ENCODE measurements around the gene CD38.
"Not testable (repeated sequence)": the region's sequence is repeated elsewhere in the genome, so short reads cannot be mapped to it uniquely, and the experiment has no call there.

CD38 gene

DNA sequence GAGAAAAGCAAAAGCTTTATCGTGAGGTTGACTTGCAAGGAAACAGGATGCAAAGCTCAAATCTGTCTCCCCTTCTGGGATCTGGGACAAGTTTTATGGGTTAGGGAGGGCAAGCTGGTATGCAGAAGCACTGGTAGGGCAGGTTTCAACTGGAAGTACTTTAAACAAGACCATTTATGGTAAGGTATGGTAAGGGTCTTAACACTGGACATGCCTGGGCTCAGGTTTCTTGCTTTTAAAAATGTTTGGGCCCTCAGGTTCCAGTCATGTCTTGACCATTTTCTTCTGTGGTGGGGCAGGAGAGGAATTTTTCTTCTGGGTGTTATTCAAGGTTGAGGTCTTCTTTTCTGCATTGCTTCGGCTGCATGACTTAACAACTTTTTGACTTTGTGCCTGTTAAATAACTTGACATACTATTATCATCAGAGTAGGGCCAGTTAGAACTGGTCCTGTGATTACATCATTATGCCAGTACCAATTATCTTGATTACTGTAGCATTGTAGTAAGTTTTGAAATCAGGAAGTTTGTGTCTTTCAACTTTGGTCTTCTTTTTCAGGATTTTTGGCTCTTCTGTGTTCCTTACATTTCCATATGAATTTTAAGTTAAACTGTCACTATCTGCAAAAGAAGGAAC lies 33.7 kb downstream of the CD38 start:
- TF ChIP-seq Cebpa-rat (IDR thresholded peaks at IDR 0.05) = no peak
- Histone ChIP-seq H3K4me1 (peaks cover 28 to 37% (median 31%) of the 10 kb centered on the region in 10 experiments), H3K4me3 (no peak overlapping the region), H3K4me2 (no peak overlapping the region; a peak in 1 of 22 replicates), H3K36me3 (peaks cover 3 to 94% (median 34%) of the 10 kb centered on the region in 11 experiments; a peak in 17 of 22 replicates), H4K20me1 (peaks cover 0 to 9% (median 0%) of the 10 kb centered on the region in 11 experiments; a peak in 1 of 22 replicates), H3K9me3 (replicated peaks in 1 of 11) (peaks cover 0 to 63% (median 41%) of the 10 kb centered on the region in 11 experiments; a peak in 18 of 22 replicates), H3K27ac (peak overlapping the region in 5 of 11 experiments; percentile 1 to 43 (median 27); a peak in 4 of 22 replicates), H3K27me3 (no peaks in the 10 kb centered on the region), H3K9ac (no peak overlapping the region)

DNA sequence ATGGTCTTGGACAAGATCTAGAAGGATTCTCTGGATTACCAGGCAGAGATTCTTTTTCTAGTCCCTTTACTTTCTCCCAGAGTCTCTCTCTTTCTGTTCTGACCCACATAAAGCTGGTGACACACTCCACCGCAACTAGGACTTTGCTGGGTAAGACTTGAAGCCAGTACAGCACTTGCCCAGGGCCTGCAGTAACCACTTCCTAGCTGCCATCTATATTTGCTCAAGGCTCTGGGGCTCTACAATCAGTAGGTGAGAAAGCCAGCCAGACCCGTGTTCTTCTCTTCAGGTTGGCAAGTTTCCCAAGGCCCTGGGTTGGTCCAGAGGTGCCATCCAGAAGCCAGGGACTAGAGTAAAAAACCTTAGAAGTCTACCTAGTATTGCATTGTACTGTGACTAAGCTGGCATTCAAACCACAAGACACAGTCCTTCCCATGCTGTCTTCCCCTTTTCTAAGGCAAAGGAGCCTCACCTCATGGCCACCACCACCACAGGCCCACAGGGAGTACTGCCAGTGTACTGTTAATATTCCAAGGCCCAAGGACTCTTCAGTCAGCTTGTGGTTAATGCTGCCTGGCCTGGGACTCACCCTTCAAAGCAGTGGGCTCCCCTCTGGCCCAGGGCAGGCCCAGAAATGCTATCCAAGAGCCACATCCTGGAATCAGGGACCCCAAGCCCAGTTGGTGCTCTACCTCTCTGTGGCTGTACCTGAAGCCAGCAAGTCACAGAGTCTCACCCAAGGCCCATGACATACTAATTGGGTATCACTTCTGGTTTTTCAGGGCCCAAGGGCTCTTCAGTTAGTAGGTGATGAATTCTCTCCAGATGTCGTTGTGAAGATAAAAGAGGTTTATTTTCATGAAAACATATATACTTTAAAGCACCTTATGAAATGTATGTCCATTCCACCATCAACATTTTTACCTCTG lies 54.7 kb downstream of the CD38 start:
- no peaks in the 10 kb centered on the region; a peak in 1 of 22 replicates for H4K20me1 ChIP-seq
- H3K4me2 ChIP-seq = peak overlapping the region in 5 of 11 experiments; percentile 3 to 40 (median 13); a peak in 4 of 22 replicates
- no peak overlapping the region for H3K27ac ChIP-seq
- H3K27me3 ChIP-seq = no peaks in the 10 kb centered on the region
- TF ChIP-seq Cebpa-rat (IDR thresholded peaks at IDR 0.05) = no peak
- peaks cover 4 to 100% (median 98%) of the 10 kb centered on the region in 11 experiments; a peak in 19 of 22 replicates for H3K36me3 ChIP-seq
- H3K4me1 ChIP-seq = peaks cover 0 to 10% (median 7%) of the 10 kb centered on the region in 10 experiments; a peak in 9 of 20 replicates
- H3K4me3 ChIP-seq = no peak overlapping the region
- peaks cover 10 to 50% (median 25%) of the 10 kb centered on the region in 11 experiments; a peak in 19 of 22 replicates for H3K9me3 ChIP-seq (replicated peaks in 1 of 11)
- no peak overlapping the region for H3K9ac ChIP-seq

GRCh38 chr4:15833801-15834200 lies 55.7 kb downstream of the CD38 start:
- H3K9ac ChIP-seq = no peak overlapping the region
- H3K27ac ChIP-seq = no peak overlapping the region
- H3K4me3 ChIP-seq = no peak overlapping the region
- TF ChIP-seq Cebpa-rat (IDR thresholded peaks at IDR 0.05) = no peak
- no peaks in the 10 kb centered on the region; a peak in 1 of 22 replicates for H4K20me1 ChIP-seq
- H3K4me1 ChIP-seq = peaks cover 0 to 10% (median 7%) of the 10 kb centered on the region in 10 experiments; a peak in 9 of 20 replicates
- no peak overlapping the region for H3K4me2 ChIP-seq
- H3K9me3 ChIP-seq (replicated peaks in 1 of 11) = peaks cover 10 to 50% (median 29%) of the 10 kb centered on the region in 11 experiments; a peak in 20 of 22 replicates
- no peaks in the 10 kb centered on the region for H3K27me3 ChIP-seq
- H3K36me3 ChIP-seq = peaks cover 4 to 100% (median 98%) of the 10 kb centered on the region in 11 experiments; a peak in 19 of 22 replicates

DNA sequence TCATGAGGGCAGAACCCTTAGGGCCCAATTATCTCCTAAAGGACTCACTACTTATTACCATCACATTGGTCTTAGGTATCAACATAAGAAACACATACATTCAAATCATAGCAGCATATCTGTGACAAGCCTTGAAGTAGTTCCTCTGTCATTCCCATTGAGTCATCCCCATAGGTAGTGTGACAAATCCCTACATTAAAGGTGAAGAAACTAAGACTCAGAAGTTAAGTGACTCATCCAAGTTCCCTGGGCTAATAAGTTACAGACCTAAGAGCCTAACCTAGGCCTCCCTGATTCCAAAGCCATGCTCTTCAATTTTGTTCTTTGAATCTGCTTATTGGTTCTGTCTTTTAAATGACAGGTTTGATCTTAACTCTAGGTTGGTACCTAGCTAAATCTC lies 58.2 kb downstream of the CD38 start:
- Histone ChIP-seq H3K9ac (no peak overlapping the region), H4K20me1 (no peaks in the 10 kb centered on the region; a peak in 1 of 22 replicates), H3K4me1 (peaks cover 0 to 10% (median 7%) of the 10 kb centered on the region in 10 experiments; a peak in 9 of 20 replicates), H3K4me3 (no peak overlapping the region), H3K27ac (no peak overlapping the region), H3K27me3 (no peaks in the 10 kb centered on the region), H3K36me3 (peaks cover 21 to 100% (median 98%) of the 10 kb centered on the region in 11 experiments), H3K9me3 (replicated peaks in 1 of 11) (peaks cover 19 to 53% (median 36%) of the 10 kb centered on the region in 11 experiments; a peak in 21 of 22 replicates), H3K4me2 (no peak overlapping the region)
- no peak for TF ChIP-seq Cebpa-rat (IDR thresholded peaks at IDR 0.05)

- Histone ChIP-seq H3K4me2 (no peak overlapping the region), H3K4me3 (no peak overlapping the region), H3K36me3 (peaks cover 22 to 90% (median 86%) of the 10 kb centered on the region in 11 experiments), H3K27ac (no peak overlapping the region), H3K27me3 (no peaks in the 10 kb centered on the region), H4K20me1 (no peaks in the 10 kb centered on the region; a peak in 1 of 22 replicates), H3K9me3 (replicated peaks in 1 of 11) (peaks cover 20 to 48% (median 35%) of the 10 kb centered on the region in 11 experiments; a peak in 21 of 22 replicates), H3K4me1 (peaks cover 0 to 5% (median 3%) of the 10 kb centered on the region in 10 experiments; a peak in 7 of 20 replicates), H3K9ac (no peak overlapping the region)
- TF ChIP-seq Cebpa-rat (IDR thresholded peaks at IDR 0.05) = no peak
These were observed 59.5 kb downstream of the CD38 start for GRCh38 chr4:15837591-15837990.

DNA sequence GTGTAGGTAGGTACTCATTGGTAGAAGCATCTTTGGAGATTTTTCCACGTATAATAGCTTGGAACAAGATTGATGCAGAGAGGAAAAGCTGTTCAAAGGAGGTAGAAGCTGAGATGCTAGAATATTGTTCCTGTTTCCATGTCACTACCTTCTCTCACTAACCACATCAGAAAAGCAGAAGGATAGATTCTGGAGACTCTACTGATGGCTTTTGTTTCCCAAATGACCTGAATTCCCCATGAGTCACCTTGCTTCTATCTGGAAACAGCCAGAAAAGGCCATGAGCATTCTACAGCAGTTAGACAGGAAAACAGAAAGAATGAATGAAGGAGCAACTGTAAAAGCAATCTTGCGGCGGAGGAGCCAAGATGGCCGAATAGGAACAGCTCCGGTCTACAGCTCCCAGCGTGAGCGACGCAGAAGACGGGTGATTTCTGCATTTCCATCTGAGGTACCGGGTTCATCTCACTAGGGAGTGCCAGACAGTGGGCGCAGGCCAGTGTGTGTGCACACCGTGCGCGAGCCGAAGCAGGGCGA lies 63.1 kb downstream of the CD38 start:
- not testable (repeated sequence) for H3K4me2 ChIP-seq, H3K4me1 ChIP-seq, H3K27me3 ChIP-seq, H3K27ac ChIP-seq, H3K9ac ChIP-seq, H4K20me1 ChIP-seq
- Histone ChIP-seq H3K4me3 (peak overlapping the region in 1 of 10 experiments; percentile 6; a peak in 2 of 20 replicates), H3K9me3 (replicated peaks in 1 of 11) (peaks cover 20 to 45% (median 35%) of the 10 kb centered on the region in 11 experiments; a peak in 21 of 22 replicates), H3K36me3 (peaks cover 19 to 54% (median 52%) of the 10 kb centered on the region in 11 experiments)

DNA sequence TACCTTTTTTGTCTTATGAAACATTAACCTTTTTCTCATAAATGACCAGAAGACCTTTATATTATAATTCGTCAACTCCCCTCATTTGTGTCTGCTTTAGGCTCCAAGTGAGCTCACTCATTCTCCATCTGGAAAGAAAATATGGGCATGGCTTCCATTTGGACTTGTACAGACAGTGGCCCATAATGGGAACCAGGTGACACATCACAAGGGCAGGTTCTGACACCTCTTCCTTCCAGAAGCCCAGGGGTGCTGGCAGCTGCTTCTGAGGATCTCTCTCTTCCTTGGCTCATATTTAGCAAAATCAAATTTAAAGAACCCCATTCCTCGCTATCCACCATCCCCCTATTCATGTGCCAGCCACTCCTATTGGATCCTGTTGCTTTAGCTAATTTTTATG lies 69.6 kb downstream of the CD38 start:
- no peaks in the 10 kb centered on the region for H3K9me3 ChIP-seq (replicated peaks in 1 of 11)
- H3K9ac ChIP-seq = no peak overlapping the region
- no peaks in the 10 kb centered on the region for H3K27me3 ChIP-seq
- H3K4me2 ChIP-seq = no peak overlapping the region
- TF ChIP-seq Cebpa-rat (IDR thresholded peaks at IDR 0.05) = no peak
- H3K4me3 ChIP-seq = no peak overlapping the region
- H3K4me1 ChIP-seq = no peaks in the 10 kb centered on the region
- peaks cover 0 to 53% (median 48%) of the 10 kb centered on the region in 11 experiments; a peak in 19 of 22 replicates for H3K36me3 ChIP-seq
- no peaks in the 10 kb centered on the region for H4K20me1 ChIP-seq
- H3K27ac ChIP-seq = no peak overlapping the region

GRCh38 chr4:15848191-15848842 lies 70.2 kb downstream of the CD38 start:
- Histone ChIP-seq H3K9ac (no peak overlapping the region), H3K4me1 (no peaks in the 10 kb centered on the region), H3K27me3 (no peaks in the 10 kb centered on the region), H3K36me3 (peaks cover 0 to 58% (median 53%) of the 10 kb centered on the region in 11 experiments; a peak in 19 of 22 replicates), H3K27ac (no peak overlapping the region), H3K4me2 (no peak overlapping the region), H4K20me1 (no peaks in the 10 kb centered on the region), H3K9me3 (replicated peaks in 1 of 11) (no peaks in the 10 kb centered on the region), H3K4me3 (no peak overlapping the region)
- no peak for TF ChIP-seq Cebpa-rat (IDR thresholded peaks at IDR 0.05)
